Measurements from ENCODE around the gene DNAAF5. TPM values are rescaled to one million over a fixed set of nuclear protein-coding genes. Genes with fewer than 3 reads are reported as not detected.

The DNAAF5 gene
- total RNA-seq, 2 experiments from 2014 or later: 22.3 to 27.5 TPM

DNA sequence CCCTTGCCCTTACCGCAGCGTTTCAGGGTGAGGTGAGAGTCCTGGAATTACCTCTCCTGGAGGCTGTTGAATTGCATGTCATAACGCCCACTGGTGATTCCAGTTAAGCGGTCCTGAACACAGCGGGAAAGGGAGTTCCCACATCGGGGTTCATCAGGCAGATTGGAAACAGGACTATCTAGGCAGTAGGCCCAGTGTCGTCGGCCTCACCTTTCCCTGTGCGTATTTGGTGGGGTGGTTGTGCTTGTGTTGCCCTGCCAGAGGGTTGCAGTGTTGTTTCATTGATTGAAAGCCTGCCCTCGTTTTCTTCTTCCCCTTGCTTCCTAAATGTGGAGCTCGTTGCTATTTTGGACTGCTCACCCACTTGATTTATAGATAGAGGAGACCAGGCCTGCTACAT lies 95.2 kb downstream of the DNAAF5 start:
- Mint-ChIP-seq H3K27ac (no peak overlapping the region), H3K36me3 (peaks cover 7% of the 10 kb centered on the region), H3K4me1 (peaks cover 26% of the 10 kb centered on the region), H3K9me3 (ENCODE audit: low read depth) (no peaks in the 10 kb centered on the region), H3K27me3 (peaks cover 11% of the 10 kb centered on the region), H3K4me3 (no peak overlapping the region)
- CTCF ChIA-PET: interaction anchor here (1.6 kb wide), 1 partner anchor 51 kb away, joined by 4 read pairs; no protein-coding TSS in a partner anchor
- no peak for DNase-seq
- ATAC-seq: no peak

- CTCF ChIA-PET: no interaction called here
- no peak overlapping the region for H3K27ac Mint-ChIP-seq
- H3K27me3 Mint-ChIP-seq: peaks cover 7% of the 10 kb centered on the region
- H3K4me3 Mint-ChIP-seq: no peak overlapping the region
- ATAC-seq (no peak), DNase-seq (no peak)
- peaks cover 19% of the 10 kb centered on the region for H3K4me1 Mint-ChIP-seq
- H3K9me3 Mint-ChIP-seq (ENCODE audit: low read depth): no peaks in the 10 kb centered on the region
- peaks cover 7% of the 10 kb centered on the region for H3K36me3 Mint-ChIP-seq
Measured at GRCh38 chr7:822692-823276, 96.3 kb downstream of the DNAAF5 start.

GRCh38 chr7:823649-824048 lies 97.2 kb downstream of the DNAAF5 start:
- CTCF ChIA-PET: no interaction called here
- ATAC-seq (no peak), DNase-seq (no peak)
- peaks cover 11% of the 10 kb centered on the region for H3K4me1 Mint-ChIP-seq
- no peak overlapping the region for H3K4me3 Mint-ChIP-seq
- H3K27me3 Mint-ChIP-seq: no peaks in the 10 kb centered on the region
- H3K27ac Mint-ChIP-seq: no peak overlapping the region
- no peaks in the 10 kb centered on the region for H3K9me3 Mint-ChIP-seq (ENCODE audit: low read depth)
- H3K36me3 Mint-ChIP-seq: peaks cover 3% of the 10 kb centered on the region

- no peaks in the 10 kb centered on the region for H3K27me3 Mint-ChIP-seq
- no peaks in the 10 kb centered on the region for H3K9me3 Mint-ChIP-seq (ENCODE audit: low read depth)
- CTCF ChIA-PET: no interaction called here
- DNase-seq (no peak), ATAC-seq (no peak)
- no peak overlapping the region for H3K27ac Mint-ChIP-seq
- H3K4me3 Mint-ChIP-seq: no peak overlapping the region
- peaks cover 10% of the 10 kb centered on the region for H3K4me1 Mint-ChIP-seq
- H3K36me3 Mint-ChIP-seq: peaks cover 3% of the 10 kb centered on the region
Measured at GRCh38 chr7:824081-824480, 97.6 kb downstream of the DNAAF5 start.

DNA sequence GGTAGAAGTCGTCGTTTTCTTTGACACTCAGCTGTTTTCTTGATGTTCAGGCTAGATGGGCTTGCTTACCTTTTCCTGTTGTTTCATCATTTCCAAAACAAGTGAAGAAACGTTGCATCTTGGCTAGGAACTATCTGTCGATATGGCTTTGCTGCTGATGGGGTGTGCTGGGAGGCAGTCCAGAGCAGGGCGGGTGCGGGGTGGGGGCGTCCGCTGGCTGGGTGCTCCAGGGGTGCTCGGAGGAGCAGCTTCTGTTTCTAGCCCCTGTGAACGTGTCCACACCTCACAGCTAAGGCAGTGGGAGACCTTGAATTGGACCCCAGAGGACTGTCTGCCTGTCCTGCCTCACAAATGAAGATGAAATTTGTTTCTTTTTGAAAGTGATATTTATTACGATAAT lies 98.2 kb downstream of the DNAAF5 start:
- no peak for ATAC-seq
- H3K9me3 Mint-ChIP-seq (ENCODE audit: low read depth): no peaks in the 10 kb centered on the region
- DNase-seq: no peak
- no peaks in the 10 kb centered on the region for H3K36me3 Mint-ChIP-seq
- H3K27ac Mint-ChIP-seq: no peak overlapping the region
- peaks cover 9% of the 10 kb centered on the region for H3K4me1 Mint-ChIP-seq
- CTCF ChIA-PET: no interaction called here
- H3K27me3 Mint-ChIP-seq: no peaks in the 10 kb centered on the region
- H3K4me3 Mint-ChIP-seq: no peak overlapping the region

- Mint-ChIP-seq H3K36me3 (no peaks in the 10 kb centered on the region), H3K4me3 (no peak overlapping the region), H3K9me3 (ENCODE audit: low read depth) (no peaks in the 10 kb centered on the region), H3K4me1 (peaks cover 8% of the 10 kb centered on the region), H3K27ac (no peak overlapping the region), H3K27me3 (no peaks in the 10 kb centered on the region)
- no peak for DNase-seq
- CTCF ChIA-PET: no interaction called here
- ATAC-seq: no peak
Measured at GRCh38 chr7:825386-825785, 98.9 kb downstream of the DNAAF5 start.

DNA sequence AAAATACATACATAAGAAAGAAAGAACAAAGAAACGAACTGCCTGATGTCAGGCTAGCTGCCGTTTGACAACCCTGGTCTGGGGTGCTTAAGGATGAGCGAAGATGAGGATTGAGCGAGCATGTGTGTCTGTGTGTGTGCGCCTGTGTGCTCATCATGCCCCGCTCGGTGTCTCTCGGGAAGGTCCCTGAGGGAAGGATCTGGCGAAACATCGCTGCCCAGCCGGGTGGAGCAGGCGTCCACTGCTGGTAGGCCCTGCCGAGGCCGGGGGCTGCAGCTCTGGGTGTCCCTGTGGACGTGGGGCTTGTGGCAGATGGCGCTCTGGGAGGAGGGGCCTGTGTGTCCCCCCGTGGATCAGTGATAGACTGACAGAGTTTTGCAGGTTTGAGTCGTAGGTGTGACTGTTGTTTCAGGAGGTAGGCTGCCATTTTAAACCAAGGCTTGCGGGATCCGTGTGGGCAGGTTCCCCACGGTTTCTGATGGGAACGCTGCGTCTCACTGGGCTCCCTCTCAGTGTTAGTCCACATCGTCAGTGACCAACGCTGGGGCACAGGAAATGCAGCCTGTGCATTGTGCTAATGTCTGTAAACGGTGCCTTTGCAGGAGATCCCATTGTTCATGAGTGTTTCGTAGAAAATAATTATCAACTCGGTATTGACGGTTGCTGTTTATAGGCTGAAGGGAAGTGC lies 99.9 kb downstream of the DNAAF5 start:
- DNase-seq (no peak), ATAC-seq (no peak)
- no peaks in the 10 kb centered on the region for H3K9me3 Mint-ChIP-seq (ENCODE audit: low read depth)
- H3K4me1 Mint-ChIP-seq: peaks cover 11% of the 10 kb centered on the region
- H3K4me3 Mint-ChIP-seq: no peak overlapping the region
- no peaks in the 10 kb centered on the region for H3K36me3 Mint-ChIP-seq
- H3K27ac Mint-ChIP-seq: no peak overlapping the region
- H3K27me3 Mint-ChIP-seq: no peaks in the 10 kb centered on the region
- CTCF ChIA-PET: interaction anchor here (2.3 kb wide), 1 partner anchor 9 kb away, joined by 8 read pairs; no protein-coding TSS in a partner anchor

DNA sequence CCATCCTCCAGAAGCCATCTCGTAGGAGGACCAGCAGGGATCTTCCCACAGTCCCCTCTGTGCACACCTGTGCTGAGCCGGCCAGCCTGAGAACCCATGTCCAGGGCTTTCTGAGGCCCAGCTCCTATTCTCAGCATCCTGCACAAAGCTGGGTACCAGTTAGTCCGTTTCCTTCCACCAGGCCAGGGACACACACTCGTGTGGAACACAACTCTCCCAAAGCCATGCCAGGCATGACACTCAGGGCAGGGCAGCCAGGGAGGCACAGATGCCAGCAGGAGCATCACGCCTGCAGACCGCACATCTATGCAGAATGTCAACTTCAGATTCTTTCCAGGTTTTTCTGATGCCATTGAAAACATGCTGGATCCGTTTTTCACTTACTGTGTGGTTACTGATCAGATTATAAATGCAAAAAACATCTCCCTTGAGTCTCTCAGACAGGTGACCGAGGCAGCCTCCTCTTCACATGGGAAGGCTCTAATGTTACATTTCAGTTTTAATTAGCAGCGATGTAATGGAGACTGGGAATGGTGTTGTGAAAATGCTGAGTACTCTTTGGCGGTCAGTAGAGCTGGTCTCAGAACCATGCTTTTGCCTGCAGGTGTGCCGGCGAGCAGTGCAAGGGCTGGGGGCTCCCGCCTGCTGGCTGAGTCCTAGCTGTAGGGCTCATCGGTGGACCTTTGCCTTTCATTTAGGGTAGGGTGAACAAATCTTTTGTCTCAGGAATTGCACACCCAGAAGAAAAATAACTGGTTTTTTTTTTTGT lies 102.5 kb downstream of the DNAAF5 start:
- no peaks in the 10 kb centered on the region for H3K27me3 Mint-ChIP-seq
- CTCF ChIA-PET: no interaction called here
- no peaks in the 10 kb centered on the region for H3K9me3 Mint-ChIP-seq (ENCODE audit: low read depth)
- H3K4me3 Mint-ChIP-seq: no peak overlapping the region
- no peak overlapping the region for H3K27ac Mint-ChIP-seq
- ATAC-seq (no peak), DNase-seq (no peak)
- H3K4me1 Mint-ChIP-seq: peaks cover 29% of the 10 kb centered on the region
- peaks cover 5% of the 10 kb centered on the region for H3K36me3 Mint-ChIP-seq

- Mint-ChIP-seq H3K27ac (no peak overlapping the region), H3K36me3 (peaks cover 5% of the 10 kb centered on the region), H3K9me3 (ENCODE audit: low read depth) (no peaks in the 10 kb centered on the region), H3K27me3 (no peaks in the 10 kb centered on the region), H3K4me1 (peaks cover 29% of the 10 kb centered on the region), H3K4me3 (no peak overlapping the region)
- CTCF ChIA-PET: no interaction called here
- no peak for DNase-seq
- no peak for ATAC-seq
Measured at GRCh38 chr7:830069-830468, 103.6 kb downstream of the DNAAF5 start.

DNA sequence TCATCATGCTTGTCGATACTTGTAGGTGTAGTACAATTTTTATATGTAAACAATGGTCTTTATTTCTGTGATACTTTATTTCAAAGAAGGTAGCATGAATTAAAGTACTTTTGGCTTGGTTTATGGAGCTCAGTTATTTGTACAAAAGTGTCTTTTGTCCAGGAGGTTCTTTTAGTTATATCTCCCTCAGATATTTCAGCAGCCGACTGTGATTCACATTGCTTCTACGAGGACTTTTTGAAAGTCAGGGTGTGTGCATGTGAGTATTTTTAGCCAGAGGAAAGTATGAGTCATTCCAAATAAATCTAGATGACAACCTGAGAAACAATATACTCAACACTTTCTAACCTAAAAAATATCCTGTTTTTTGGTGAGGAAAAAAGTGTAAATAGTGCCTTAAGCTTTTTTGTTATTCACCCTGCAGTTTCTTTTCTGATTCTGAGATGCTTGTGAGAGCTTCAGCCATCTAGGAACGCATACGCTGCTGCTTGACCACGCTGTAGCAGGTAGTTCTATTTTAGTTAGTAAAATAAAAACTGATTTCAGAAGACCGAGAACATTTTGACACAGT lies 105.2 kb downstream of the DNAAF5 start:
- no peaks in the 10 kb centered on the region for H3K27me3 Mint-ChIP-seq
- no peaks in the 10 kb centered on the region for H3K9me3 Mint-ChIP-seq (ENCODE audit: low read depth)
- DNase-seq (no peak), ATAC-seq (peak; percentile 61)
- peaks cover 5% of the 10 kb centered on the region for H3K36me3 Mint-ChIP-seq
- CTCF ChIA-PET: interaction anchor here (1.0 to 2.6 kb wide), 6 partner anchors 14 to 45 kb away, joined by 3 to 12 read pairs (median 6); partner anchors contain the start of gene GET4
- peaks cover 29% of the 10 kb centered on the region for H3K4me1 Mint-ChIP-seq
- H3K4me3 Mint-ChIP-seq: peak overlapping the region; percentile 59
- peak overlapping the region; percentile 85 for H3K27ac Mint-ChIP-seq

DNA sequence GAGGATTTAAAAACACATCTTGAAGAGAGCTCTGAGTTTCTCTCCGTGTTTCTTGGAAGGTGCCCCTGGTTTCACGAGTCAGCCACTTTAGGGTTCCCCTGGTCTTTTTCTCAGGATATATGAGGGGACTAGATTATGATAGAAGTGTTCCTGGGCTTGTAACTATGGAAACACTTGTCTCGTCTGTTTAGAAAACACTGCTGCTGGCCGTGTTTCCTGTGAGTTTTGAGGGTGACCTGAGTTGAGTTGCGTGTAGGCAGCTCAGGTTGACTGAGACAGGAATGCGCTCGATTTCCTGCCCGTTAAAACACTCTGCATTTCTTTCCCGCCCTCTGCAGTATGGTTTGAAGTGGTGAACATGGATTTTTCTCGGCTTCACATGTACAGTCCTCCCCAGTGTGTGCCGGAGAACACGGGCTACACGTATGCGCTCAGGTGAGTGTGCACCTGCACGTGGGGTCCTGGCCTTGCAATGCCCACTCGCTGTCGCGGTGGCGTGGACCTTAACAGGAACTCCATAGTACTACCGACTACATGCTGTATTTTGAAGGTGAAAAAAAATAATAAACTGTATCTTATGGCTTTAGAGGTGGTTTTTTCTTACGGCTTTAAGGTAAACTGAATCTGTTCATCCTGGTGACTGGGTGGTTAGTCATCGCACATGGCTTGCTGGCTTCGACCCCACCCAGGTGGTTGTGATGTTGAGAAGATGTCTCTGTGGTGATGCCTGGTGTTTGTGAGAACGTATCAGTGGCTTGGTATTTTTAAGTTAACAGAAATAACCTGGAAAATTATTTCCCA lies 105.9 kb downstream of the DNAAF5 start, which contains the start of gene SUN1:
Gene SUN1 (plus strand): TSS at position 310 of the 801 bp plus-strand sequence. CDS start 49 bp downstream, at position 359.
- ATAC-seq (peak; percentile 76), DNase-seq (peak; percentile 76)
- H3K4me1 Mint-ChIP-seq: peaks cover 29% of the 10 kb centered on the region
- H3K36me3 Mint-ChIP-seq: peaks cover 5% of the 10 kb centered on the region
- peak within 1 kb of the TSS; percentile 59 for H3K4me3 Mint-ChIP-seq
- H3K27ac Mint-ChIP-seq: peak within 1 kb of the TSS; percentile 85
- no peaks in the 10 kb centered on the region for H3K27me3 Mint-ChIP-seq
- CTCF ChIA-PET: interaction anchor here (0.6 to 2.6 kb wide), 10 partner anchors 15 to 280 kb away, joined by 3 to 12 read pairs (median 4); partner anchors contain the start of gene GET4
- no peaks in the 10 kb centered on the region for H3K9me3 Mint-ChIP-seq (ENCODE audit: low read depth)

DNA sequence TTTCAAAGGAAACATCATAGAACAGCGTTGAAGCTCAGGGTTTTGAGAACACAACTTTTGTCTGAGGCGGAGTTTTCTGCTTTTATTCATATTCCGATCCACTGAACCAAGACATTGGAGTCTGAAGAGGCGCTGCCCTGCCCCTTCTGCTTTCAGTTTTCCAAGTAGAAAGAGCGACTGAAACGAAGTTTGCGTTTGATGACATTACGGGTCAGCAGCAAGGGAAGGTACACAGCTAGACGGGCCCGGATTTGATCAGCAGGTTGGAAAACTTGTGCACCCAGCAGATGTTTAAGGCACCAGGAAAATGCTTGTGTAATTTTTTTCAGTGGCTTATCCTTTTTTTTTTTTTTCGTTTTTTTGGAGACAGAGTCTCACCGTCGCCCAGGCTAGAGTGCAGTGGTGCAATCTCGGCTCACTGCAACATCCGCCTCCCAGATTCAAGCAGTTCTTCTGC lies 106.5 kb downstream of the DNAAF5 start:
- Mint-ChIP-seq H3K27ac (peak overlapping the region; percentile 85), H3K4me1 (peaks cover 29% of the 10 kb centered on the region), H3K4me3 (peak overlapping the region; percentile 59), H3K27me3 (no peaks in the 10 kb centered on the region), H3K9me3 (ENCODE audit: low read depth) (no peaks in the 10 kb centered on the region), H3K36me3 (peaks cover 5% of the 10 kb centered on the region)
- DNase-seq (no peak), ATAC-seq (no peak)
- CTCF ChIA-PET: interaction anchor here (0.6 to 2.6 kb wide), 7 partner anchors 13 to 279 kb away, joined by 3 to 12 read pairs (median 4); no protein-coding TSS in a partner anchor
